Measurements from ENCODE around the gene TSPAN9.

TSPAN9 gene

GRCh38 chr12:3220382-3221321 lies 143.5 kb downstream of the TSPAN9 start:
- H3K9ac ChIP-seq (ENCODE audit: low read length in 2 of 2), result no peak overlapping the region
- no peaks in the 10 kb centered on the region for H3K9me3 ChIP-seq (ENCODE audit: control insufficient read depth in 2 of 2, low read length in 2 of 2)
- no peaks in the 10 kb centered on the region for H3K36me3 ChIP-seq (ENCODE audit: control insufficient read depth in 2 of 2, insufficient read depth in 2 of 2, low read length in 2 of 2)
- H3K27me3 ChIP-seq (ENCODE audit: control insufficient read depth in 1 of 2, insufficient read depth in 2 of 2, low read length in 2 of 2), result no peaks in the 10 kb centered on the region
- no peak overlapping the region for H3K4me3 ChIP-seq (ENCODE audit: low read length in 2 of 2)
- no peak overlapping the region for H3K27ac ChIP-seq (ENCODE audit: low read length)
- H3K4me1 ChIP-seq (ENCODE audit: control insufficient read depth, insufficient read depth, low read length), result peaks cover 26% of the 10 kb centered on the region

- Histone ChIP-seq H3K9ac (ENCODE audit: low read length in 2 of 2) (no peak overlapping the region), H3K4me1 (ENCODE audit: control insufficient read depth, insufficient read depth, low read length) (peaks cover 27% of the 10 kb centered on the region), H3K27me3 (ENCODE audit: control insufficient read depth in 1 of 2, insufficient read depth in 2 of 2, low read length in 2 of 2) (no peaks in the 10 kb centered on the region), H3K27ac (ENCODE audit: low read length) (no peak overlapping the region), H3K4me3 (ENCODE audit: low read length in 2 of 2) (no peak overlapping the region), H3K36me3 (ENCODE audit: control insufficient read depth in 2 of 2, insufficient read depth in 2 of 2, low read length in 2 of 2) (no peaks in the 10 kb centered on the region), H3K9me3 (ENCODE audit: control insufficient read depth in 2 of 2, low read length in 2 of 2) (no peaks in the 10 kb centered on the region)
Measured at GRCh38 chr12:3222306-3222705, 145.1 kb downstream of the TSPAN9 start.

- Histone ChIP-seq H3K27me3 (ENCODE audit: control insufficient read depth in 1 of 2, insufficient read depth in 2 of 2, low read length in 2 of 2) (no peaks in the 10 kb centered on the region), H3K9me3 (ENCODE audit: control insufficient read depth in 2 of 2, low read length in 2 of 2) (no peaks in the 10 kb centered on the region), H3K4me1 (ENCODE audit: control insufficient read depth, insufficient read depth, low read length) (peaks cover 24% of the 10 kb centered on the region), H3K9ac (ENCODE audit: low read length in 2 of 2) (no peak overlapping the region), H3K36me3 (ENCODE audit: control insufficient read depth in 2 of 2, insufficient read depth in 2 of 2, low read length in 2 of 2) (no peaks in the 10 kb centered on the region), H3K27ac (ENCODE audit: low read length) (no peak overlapping the region), H3K4me3 (ENCODE audit: low read length in 2 of 2) (no peak overlapping the region)
Measured at GRCh38 chr12:3222979-3223378, 145.8 kb downstream of the TSPAN9 start.

GRCh38 chr12:3223601-3224529 lies 146.7 kb downstream of the TSPAN9 start:
- Histone ChIP-seq H3K9ac (ENCODE audit: low read length in 2 of 2) (no peak overlapping the region), H3K27ac (ENCODE audit: low read length) (no peak overlapping the region), H3K9me3 (ENCODE audit: control insufficient read depth in 2 of 2, low read length in 2 of 2) (peaks cover 0 to 6% of the 10 kb centered on the region in 2 donors), H3K36me3 (ENCODE audit: control insufficient read depth in 2 of 2, insufficient read depth in 2 of 2, low read length in 2 of 2) (no peaks in the 10 kb centered on the region), H3K4me1 (ENCODE audit: control insufficient read depth, insufficient read depth, low read length) (peaks cover 15% of the 10 kb centered on the region), H3K4me3 (ENCODE audit: low read length in 2 of 2) (no peak overlapping the region), H3K27me3 (ENCODE audit: control insufficient read depth in 1 of 2, insufficient read depth in 2 of 2, low read length in 2 of 2) (no peaks in the 10 kb centered on the region)

- H3K9ac ChIP-seq (ENCODE audit: low read length in 2 of 2), result no peak overlapping the region
- H3K27me3 ChIP-seq (ENCODE audit: control insufficient read depth in 1 of 2, insufficient read depth in 2 of 2, low read length in 2 of 2), result no peaks in the 10 kb centered on the region
- peaks cover 8% of the 10 kb centered on the region for H3K4me1 ChIP-seq (ENCODE audit: control insufficient read depth, insufficient read depth, low read length)
- H3K27ac ChIP-seq (ENCODE audit: low read length), result no peak overlapping the region
- peaks cover 0 to 8% of the 10 kb centered on the region in 2 donors for H3K9me3 ChIP-seq (ENCODE audit: control insufficient read depth in 2 of 2, low read length in 2 of 2)
- H3K36me3 ChIP-seq (ENCODE audit: control insufficient read depth in 2 of 2, insufficient read depth in 2 of 2, low read length in 2 of 2), result no peaks in the 10 kb centered on the region
- no peak overlapping the region for H3K4me3 ChIP-seq (ENCODE audit: low read length in 2 of 2)
Measured at GRCh38 chr12:3224530-3224903, 147.3 kb downstream of the TSPAN9 start.

- Histone ChIP-seq H3K27ac (ENCODE audit: low read length) (no peak overlapping the region), H3K4me1 (ENCODE audit: control insufficient read depth, insufficient read depth, low read length) (peaks cover 6% of the 10 kb centered on the region), H3K9ac (ENCODE audit: low read length in 2 of 2) (no peak overlapping the region), H3K9me3 (ENCODE audit: control insufficient read depth in 2 of 2, low read length in 2 of 2) (peaks cover 0 to 8% of the 10 kb centered on the region in 2 donors), H3K36me3 (ENCODE audit: control insufficient read depth in 2 of 2, insufficient read depth in 2 of 2, low read length in 2 of 2) (no peaks in the 10 kb centered on the region), H3K27me3 (ENCODE audit: control insufficient read depth in 1 of 2, insufficient read depth in 2 of 2, low read length in 2 of 2) (no peaks in the 10 kb centered on the region), H3K4me3 (ENCODE audit: low read length in 2 of 2) (no peak overlapping the region)
Measured at GRCh38 chr12:3225154-3225795, 148.1 kb downstream of the TSPAN9 start.

GRCh38 chr12:3225796-3226180 lies 148.6 kb downstream of the TSPAN9 start:
- Histone ChIP-seq H3K36me3 (ENCODE audit: control insufficient read depth in 2 of 2, insufficient read depth in 2 of 2, low read length in 2 of 2) (no peaks in the 10 kb centered on the region), H3K4me3 (ENCODE audit: low read length in 2 of 2) (no peak overlapping the region), H3K9ac (ENCODE audit: low read length in 2 of 2) (no peak overlapping the region), H3K9me3 (ENCODE audit: control insufficient read depth in 2 of 2, low read length in 2 of 2) (peaks cover 0 to 8% of the 10 kb centered on the region in 2 donors), H3K4me1 (ENCODE audit: control insufficient read depth, insufficient read depth, low read length) (peaks cover 2% of the 10 kb centered on the region), H3K27ac (ENCODE audit: low read length) (no peak overlapping the region), H3K27me3 (ENCODE audit: control insufficient read depth in 1 of 2, insufficient read depth in 2 of 2, low read length in 2 of 2) (no peaks in the 10 kb centered on the region)

GRCh38 chr12:3226264-3226663 lies 149.1 kb downstream of the TSPAN9 start:
- H3K9ac ChIP-seq (ENCODE audit: low read length in 2 of 2), result no peak overlapping the region
- no peak overlapping the region for H3K4me3 ChIP-seq (ENCODE audit: low read length in 2 of 2)
- no peaks in the 10 kb centered on the region for H3K36me3 ChIP-seq (ENCODE audit: control insufficient read depth in 2 of 2, insufficient read depth in 2 of 2, low read length in 2 of 2)
- no peaks in the 10 kb centered on the region for H3K27me3 ChIP-seq (ENCODE audit: control insufficient read depth in 1 of 2, insufficient read depth in 2 of 2, low read length in 2 of 2)
- H3K27ac ChIP-seq (ENCODE audit: low read length), result no peak overlapping the region
- peaks cover 0 to 8% of the 10 kb centered on the region in 2 donors for H3K9me3 ChIP-seq (ENCODE audit: control insufficient read depth in 2 of 2, low read length in 2 of 2)
- peaks cover 2% of the 10 kb centered on the region for H3K4me1 ChIP-seq (ENCODE audit: control insufficient read depth, insufficient read depth, low read length)

GRCh38 chr12:3227076-3227975 lies 150.1 kb downstream of the TSPAN9 start:
- peaks cover 0 to 8% of the 10 kb centered on the region in 2 donors for H3K9me3 ChIP-seq (ENCODE audit: control insufficient read depth in 2 of 2, low read length in 2 of 2)
- H3K27me3 ChIP-seq (ENCODE audit: control insufficient read depth in 1 of 2, insufficient read depth in 2 of 2, low read length in 2 of 2), result no peaks in the 10 kb centered on the region
- H3K4me3 ChIP-seq (ENCODE audit: low read length in 2 of 2), result no peak overlapping the region
- H3K9ac ChIP-seq (ENCODE audit: low read length in 2 of 2), result no peak overlapping the region
- no peaks in the 10 kb centered on the region for H3K36me3 ChIP-seq (ENCODE audit: control insufficient read depth in 2 of 2, insufficient read depth in 2 of 2, low read length in 2 of 2)
- H3K27ac ChIP-seq (ENCODE audit: low read length), result no peak overlapping the region
- peaks cover 2% of the 10 kb centered on the region for H3K4me1 ChIP-seq (ENCODE audit: control insufficient read depth, insufficient read depth, low read length)

- Histone ChIP-seq H3K9me3 (ENCODE audit: control insufficient read depth in 2 of 2, low read length in 2 of 2) (peaks cover 0 to 8% of the 10 kb centered on the region in 2 donors), H3K36me3 (ENCODE audit: control insufficient read depth in 2 of 2, insufficient read depth in 2 of 2, low read length in 2 of 2) (no peaks in the 10 kb centered on the region), H3K4me3 (ENCODE audit: low read length in 2 of 2) (no peak overlapping the region), H3K9ac (ENCODE audit: low read length in 2 of 2) (no peak overlapping the region), H3K4me1 (ENCODE audit: control insufficient read depth, insufficient read depth, low read length) (peaks cover 2% of the 10 kb centered on the region), H3K27me3 (ENCODE audit: control insufficient read depth in 1 of 2, insufficient read depth in 2 of 2, low read length in 2 of 2) (no peaks in the 10 kb centered on the region), H3K27ac (ENCODE audit: low read length) (no peak overlapping the region)
Measured at GRCh38 chr12:3228552-3228951, 151.4 kb downstream of the TSPAN9 start.

All from stomach smooth muscle (tissue), 2 donors.